HG03175 (cell line): Measurements from ENCODE around the gene LARGE1.

Source experiments
- ATAC-seq: cut with Tn5 transposase; IDR thresholded peaks from one replicate; pipeline ENCODE4 v1.9.1; 2021; ENCODE audit warnings: mild to moderate bottlenecking, moderate library complexity; ENCODE audit not compliant: unreplicated experiment

LARGE1 gene

GRCh38 chr22:33741025-33741424 lies 179.3 kb downstream of the LARGE1 start:
- no peak for ATAC-seq

- no peak for ATAC-seq
These were observed 180.8 kb downstream of the LARGE1 start for GRCh38 chr22:33739516-33739915.

- no peak for ATAC-seq
These were observed 182.6 kb downstream of the LARGE1 start for GRCh38 chr22:33737662-33738061.

GRCh38 chr22:33735978-33736377 lies 184.3 kb downstream of the LARGE1 start:
- no peak for ATAC-seq

GRCh38 chr22:33728847-33729246 lies 191.4 kb downstream of the LARGE1 start:
- no peak for ATAC-seq

- no peak for ATAC-seq
These were observed 194.0 kb downstream of the LARGE1 start for GRCh38 chr22:33726294-33726734.

GRCh38 chr22:33723915-33724314 lies 196.4 kb downstream of the LARGE1 start:
- ATAC-seq: no peak

- ATAC-seq: no peak
These were observed 197.5 kb downstream of the LARGE1 start for GRCh38 chr22:33722816-33723215.

GRCh38 chr22:33720166-33720878 lies 200.0 kb downstream of the LARGE1 start:
- no peak for ATAC-seq

- no peak for ATAC-seq
These were observed 202.4 kb downstream of the LARGE1 start for GRCh38 chr22:33717694-33718396.

- no peak for ATAC-seq
These were observed 204.9 kb downstream of the LARGE1 start for GRCh38 chr22:33715237-33715985.

- ATAC-seq: no peak
These were observed 209.9 kb downstream of the LARGE1 start for GRCh38 chr22:33710326-33710725.

GRCh38 chr22:33707581-33707980 lies 212.7 kb downstream of the LARGE1 start:
- no peak for ATAC-seq

- ATAC-seq: no peak
These were observed 214.2 kb downstream of the LARGE1 start for GRCh38 chr22:33706100-33706499.

GRCh38 chr22:33699176-33699575 lies 221.1 kb downstream of the LARGE1 start:
- ATAC-seq: no peak

- no peak for ATAC-seq
These were observed 222.6 kb downstream of the LARGE1 start for GRCh38 chr22:33697640-33698039.

GRCh38 chr22:33691057-33691630 lies 229.1 kb downstream of the LARGE1 start:
- ATAC-seq: no peak

- no peak for ATAC-seq
These were observed 231.4 kb downstream of the LARGE1 start for GRCh38 chr22:33688903-33689302.

- no peak for ATAC-seq
These were observed 232.8 kb downstream of the LARGE1 start for GRCh38 chr22:33687464-33687863.

- ATAC-seq: no peak
These were observed 236.2 kb downstream of the LARGE1 start for GRCh38 chr22:33684087-33684486.

GRCh38 chr22:33682927-33683326 lies 237.3 kb downstream of the LARGE1 start:
- no peak for ATAC-seq
